ENCODE measurements around the gene YARS2. TPM values are rescaled to one million over a fixed set of nuclear protein-coding genes. Genes with fewer than 3 reads are reported as not detected.
"Not testable (repeated sequence)": the region's sequence is repeated elsewhere in the genome, so short reads cannot be mapped to it uniquely, and the experiment has no call there.

The YARS2 gene
- total RNA-seq, 1 donor from 2014 or later, result 11.6 TPM

- H3K4me1 ChIP-seq, result no peaks in the 10 kb centered on the region
- intact Hi-C loops (cut with micrococcal nuclease), result no loop called here
- DNase-seq, result no peak
- no peak for TF ChIP-seq CTCF (IDR thresholded peaks at IDR 0.05; ENCODE audit: borderline replicate concordance)
- H3K4me3 ChIP-seq, result no peak overlapping the region
- no peak overlapping the region for H3K27ac ChIP-seq (replicated peaks)
- H3K36me3 ChIP-seq, result peaks cover 24% of the 10 kb centered on the region
- no peaks in the 10 kb centered on the region for H3K9me3 ChIP-seq (replicated peaks)
- H3K27me3 ChIP-seq (ENCODE audit: low read depth), result no peaks in the 10 kb centered on the region
Observed at GRCh38 chr12:32702473-32702872, 53.2 kb downstream of the YARS2 start.

GRCh38 chr12:32699437-32699836, 56.3 kb downstream of the YARS2 start:
- DNase-seq; H3K36me3 ChIP-seq; H3K4me1 ChIP-seq; H3K9me3 ChIP-seq (replicated peaks); intact Hi-C loops (cut with micrococcal nuclease); H3K4me3 ChIP-seq; H3K27me3 ChIP-seq (ENCODE audit: low read depth); H3K27ac ChIP-seq (replicated peaks): not testable (repeated sequence)

- Histone ChIP-seq H3K27me3 (ENCODE audit: low read depth) (no peaks in the 10 kb centered on the region), H3K4me3 (no peak overlapping the region), H3K36me3 (peaks cover 8% of the 10 kb centered on the region), H3K9me3 (replicated peaks) (peaks cover 8% of the 10 kb centered on the region), H3K27ac (replicated peaks) (no peak overlapping the region), H3K4me1 (peaks cover 7% of the 10 kb centered on the region)
- no peak for DNase-seq
- no peak for TF ChIP-seq CTCF (IDR thresholded peaks at IDR 0.05; ENCODE audit: borderline replicate concordance)
- intact Hi-C loops (cut with micrococcal nuclease), result no loop called here
Observed at GRCh38 chr12:32698285-32698684, 57.4 kb downstream of the YARS2 start.

- no peak overlapping the region for H3K27ac ChIP-seq (replicated peaks)
- no peak overlapping the region for H3K4me3 ChIP-seq
- intact Hi-C loops (cut with micrococcal nuclease), result no loop called here
- no peak for DNase-seq
- peaks cover 8% of the 10 kb centered on the region for H3K36me3 ChIP-seq
- no peaks in the 10 kb centered on the region for H3K27me3 ChIP-seq (ENCODE audit: low read depth)
- H3K9me3 ChIP-seq (replicated peaks), result peaks cover 8% of the 10 kb centered on the region
- peaks cover 12% of the 10 kb centered on the region for H3K4me1 ChIP-seq
- no peak for TF ChIP-seq CTCF (IDR thresholded peaks at IDR 0.05; ENCODE audit: borderline replicate concordance)
Observed at GRCh38 chr12:32697445-32697844, 58.3 kb downstream of the YARS2 start.

Other genes with a start within 250 kb of the YARS2 start
- 59.6 TPM for gene DNM1L, start 76.6 kb downstream of the YARS2 start, total RNA-seq
- 428 TPM for gene PKP2, start 140.9 kb upstream of the YARS2 start, total RNA-seq

All from left ventricle myocardium inferior (tissue), 1 donor.